ENCODE measurements around the gene GOLGA3.
"Not testable (repeated sequence)": the region's sequence is repeated elsewhere in the genome, so short reads cannot be mapped to it uniquely, and the experiment has no call there.

The GOLGA3 gene, protein sequence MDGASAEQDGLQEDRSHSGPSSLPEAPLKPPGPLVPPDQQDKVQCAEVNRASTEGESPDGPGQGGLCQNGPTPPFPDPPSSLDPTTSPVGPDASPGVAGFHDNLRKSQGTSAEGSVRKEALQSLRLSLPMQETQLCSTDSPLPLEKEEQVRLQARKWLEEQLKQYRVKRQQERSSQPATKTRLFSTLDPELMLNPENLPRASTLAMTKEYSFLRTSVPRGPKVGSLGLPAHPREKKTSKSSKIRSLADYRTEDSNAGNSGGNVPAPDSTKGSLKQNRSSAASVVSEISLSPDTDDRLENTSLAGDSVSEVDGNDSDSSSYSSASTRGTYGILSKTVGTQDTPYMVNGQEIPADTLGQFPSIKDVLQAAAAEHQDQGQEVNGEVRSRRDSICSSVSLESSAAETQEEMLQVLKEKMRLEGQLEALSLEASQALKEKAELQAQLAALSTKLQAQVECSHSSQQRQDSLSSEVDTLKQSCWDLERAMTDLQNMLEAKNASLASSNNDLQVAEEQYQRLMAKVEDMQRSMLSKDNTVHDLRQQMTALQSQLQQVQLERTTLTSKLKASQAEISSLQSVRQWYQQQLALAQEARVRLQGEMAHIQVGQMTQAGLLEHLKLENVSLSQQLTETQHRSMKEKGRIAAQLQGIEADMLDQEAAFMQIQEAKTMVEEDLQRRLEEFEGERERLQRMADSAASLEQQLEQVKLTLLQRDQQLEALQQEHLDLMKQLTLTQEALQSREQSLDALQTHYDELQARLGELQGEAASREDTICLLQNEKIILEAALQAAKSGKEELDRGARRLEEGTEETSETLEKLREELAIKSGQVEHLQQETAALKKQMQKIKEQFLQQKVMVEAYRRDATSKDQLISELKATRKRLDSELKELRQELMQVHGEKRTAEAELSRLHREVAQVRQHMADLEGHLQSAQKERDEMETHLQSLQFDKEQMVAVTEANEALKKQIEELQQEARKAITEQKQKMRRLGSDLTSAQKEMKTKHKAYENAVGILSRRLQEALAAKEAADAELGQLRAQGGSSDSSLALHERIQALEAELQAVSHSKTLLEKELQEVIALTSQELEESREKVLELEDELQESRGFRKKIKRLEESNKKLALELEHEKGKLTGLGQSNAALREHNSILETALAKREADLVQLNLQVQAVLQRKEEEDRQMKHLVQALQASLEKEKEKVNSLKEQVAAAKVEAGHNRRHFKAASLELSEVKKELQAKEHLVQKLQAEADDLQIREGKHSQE (N-terminal part only)

GRCh38 chr12:132828706-132829534 is at the start of gene GOLGA3:
Gene GOLGA3, minus strand, starts transcription at chr12:132828869. Its CDS starts 6,741 bp downstream, at chr12:132822128.
- peak; percentile 51 to 96 (median 88) for DNase-seq

DNA sequence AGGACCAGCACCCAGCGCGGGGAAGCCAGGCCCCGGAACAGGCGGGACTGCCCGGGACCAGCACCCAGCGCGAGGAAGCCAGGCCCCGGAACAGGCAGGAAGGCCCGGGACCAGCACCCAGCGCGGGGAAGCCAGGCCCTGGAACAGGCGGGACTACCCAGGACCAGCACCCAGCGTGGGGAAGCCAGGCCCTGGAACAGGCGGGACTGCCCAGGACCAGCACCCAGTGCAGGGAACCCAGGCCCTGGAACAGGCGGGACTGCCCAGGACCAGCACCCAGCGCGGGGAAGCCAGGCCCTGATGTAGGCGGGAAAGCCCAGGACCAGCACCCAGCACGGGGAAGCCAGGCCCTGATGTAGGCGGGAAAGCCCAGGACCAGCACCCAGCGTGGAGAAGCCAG is 46.0 kb upstream of the GOLGA3 start:
- DNase-seq: not testable (repeated sequence)

DNA sequence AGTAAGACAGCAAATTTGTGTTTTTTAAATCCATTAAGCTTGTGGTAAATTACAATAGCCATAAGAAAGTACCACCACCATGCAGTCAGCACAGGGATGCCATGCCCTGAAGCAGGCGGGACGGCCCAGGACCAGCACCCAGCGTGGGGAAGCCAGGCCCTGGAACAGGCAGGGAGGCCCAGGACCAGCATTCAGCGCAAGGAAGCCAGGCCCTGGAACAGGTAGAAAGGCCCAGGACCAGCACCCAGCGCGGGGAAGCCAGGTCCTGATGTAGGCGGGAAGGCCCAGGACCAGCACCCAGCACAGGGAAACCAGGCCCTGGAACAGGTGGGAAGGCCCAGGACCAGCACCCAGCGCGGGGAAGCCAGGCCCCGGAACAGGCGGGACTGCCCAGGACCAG is 45.5 kb upstream of the GOLGA3 start:
- no peak for DNase-seq

DNA sequence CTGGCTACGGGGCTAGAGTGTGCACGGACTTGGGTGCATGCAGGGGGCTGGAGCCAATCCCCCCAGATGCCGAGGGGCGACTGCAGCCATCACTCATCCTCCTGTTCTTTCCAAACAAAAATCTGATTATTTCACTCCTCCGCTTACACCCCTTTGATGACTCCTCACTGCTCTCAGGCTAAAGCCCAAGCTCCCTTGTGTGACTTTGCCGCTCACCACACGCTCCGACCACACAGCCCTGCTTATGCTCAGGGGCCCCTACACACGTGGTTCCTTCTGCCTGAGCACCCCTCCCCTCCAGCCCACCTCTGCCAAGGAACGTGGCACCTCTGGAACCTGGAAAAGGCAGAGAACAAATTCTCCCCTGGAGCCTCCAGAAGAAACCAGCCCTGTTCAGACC is 45.1 kb upstream of the GOLGA3 start:
- DNase-seq: no peak

GRCh38 chr12:132872975-132873421 is 44.3 kb upstream of the GOLGA3 start:
- no peak for DNase-seq

- no peak for DNase-seq
Observed at GRCh38 chr12:132872073-132872855, 43.6 kb upstream of the GOLGA3 start.

DNA sequence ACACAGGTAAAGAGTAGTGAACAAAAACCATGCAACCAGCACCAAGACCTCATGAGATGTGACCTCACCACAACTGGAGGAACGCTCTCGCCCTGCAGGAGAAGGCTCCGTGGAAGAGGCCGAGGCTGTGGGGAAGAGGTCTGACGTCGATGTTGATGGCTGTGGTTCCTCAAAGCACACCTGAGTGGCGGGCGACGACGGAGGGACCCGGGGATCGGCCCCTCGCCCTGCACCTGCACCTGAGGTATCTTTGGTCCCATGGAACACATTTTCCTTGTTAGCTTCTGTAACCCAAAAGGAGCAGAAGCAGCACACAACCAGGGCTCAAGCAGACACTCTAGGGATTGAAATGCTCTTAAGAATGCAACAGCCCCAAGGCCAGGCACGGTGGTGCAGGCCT is 40.9 kb upstream of the GOLGA3 start:
- no peak for DNase-seq

DNA sequence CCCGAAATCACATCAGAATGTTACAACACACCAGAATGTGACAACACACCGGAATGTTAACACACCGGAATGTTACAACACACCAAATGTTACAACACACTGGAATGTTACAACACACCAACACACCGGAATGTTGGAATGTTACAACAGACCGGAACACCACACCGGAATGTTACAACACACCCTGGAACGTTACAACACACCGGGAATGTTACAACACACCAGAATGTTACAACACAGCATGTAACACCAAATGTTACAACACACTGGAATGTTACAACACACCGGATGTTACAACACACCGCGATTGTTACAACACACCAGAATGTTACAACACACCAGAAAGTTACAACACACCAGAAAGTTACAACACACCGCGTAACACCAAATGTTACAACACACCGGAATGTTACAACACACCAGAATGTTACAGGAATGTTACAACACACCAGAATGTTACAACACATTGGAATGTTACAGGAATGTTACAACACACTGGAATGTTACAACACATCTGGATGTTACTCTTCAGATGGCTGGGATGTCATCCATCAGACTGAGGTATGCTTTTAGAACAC is 37.7 kb upstream of the GOLGA3 start:
- DNase-seq: no peak

DNA sequence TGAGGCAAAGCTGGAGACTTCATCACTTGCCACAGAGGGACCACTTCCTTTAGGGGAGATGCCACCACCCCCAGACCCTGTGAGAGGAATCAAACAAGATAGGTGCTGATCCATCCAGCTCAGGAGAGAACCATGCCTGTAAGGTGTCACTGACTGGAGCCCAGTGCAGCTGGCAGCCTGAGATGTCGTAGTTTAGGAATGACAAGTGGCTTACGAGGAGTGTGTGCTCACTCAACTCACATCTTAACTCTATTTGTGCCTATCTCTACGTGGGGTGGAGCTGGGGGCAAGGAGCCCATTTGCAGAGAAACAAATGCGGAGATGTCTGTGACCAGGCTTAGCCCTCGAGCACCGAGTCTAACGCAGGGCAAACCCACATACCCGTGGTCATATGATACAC is 32.9 kb upstream of the GOLGA3 start:
- DNase-seq: no peak

GRCh38 chr12:132858718-132859266 is 30.1 kb upstream of the GOLGA3 start:
- DNase-seq: no peak

DNA sequence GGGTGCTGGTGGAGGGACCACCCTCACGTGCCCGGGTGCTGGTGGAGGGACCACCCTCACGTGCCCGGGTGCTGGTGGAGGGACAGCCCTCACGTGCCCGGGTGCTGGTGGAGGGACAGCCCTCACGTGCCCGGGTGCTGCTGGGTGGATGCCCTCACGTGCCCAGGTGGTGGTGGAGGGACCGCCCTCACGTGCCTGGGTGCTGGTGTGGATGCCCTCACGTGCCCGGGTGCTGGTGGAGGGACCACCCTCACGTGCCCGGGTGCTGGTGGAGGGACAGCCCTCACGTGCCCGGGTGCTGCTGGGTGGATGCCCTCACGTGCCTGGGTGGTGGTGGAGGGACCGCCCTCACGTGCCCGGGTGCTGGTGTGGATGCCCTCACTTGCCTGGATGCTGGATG is 28.4 kb upstream of the GOLGA3 start:
- DNase-seq: not testable (repeated sequence)

GRCh38 chr12:132856581-132856980 is 27.9 kb upstream of the GOLGA3 start:
- DNase-seq: no peak

GRCh38 chr12:132855211-132855610 is 26.5 kb upstream of the GOLGA3 start:
- DNase-seq: not testable (repeated sequence)

DNA sequence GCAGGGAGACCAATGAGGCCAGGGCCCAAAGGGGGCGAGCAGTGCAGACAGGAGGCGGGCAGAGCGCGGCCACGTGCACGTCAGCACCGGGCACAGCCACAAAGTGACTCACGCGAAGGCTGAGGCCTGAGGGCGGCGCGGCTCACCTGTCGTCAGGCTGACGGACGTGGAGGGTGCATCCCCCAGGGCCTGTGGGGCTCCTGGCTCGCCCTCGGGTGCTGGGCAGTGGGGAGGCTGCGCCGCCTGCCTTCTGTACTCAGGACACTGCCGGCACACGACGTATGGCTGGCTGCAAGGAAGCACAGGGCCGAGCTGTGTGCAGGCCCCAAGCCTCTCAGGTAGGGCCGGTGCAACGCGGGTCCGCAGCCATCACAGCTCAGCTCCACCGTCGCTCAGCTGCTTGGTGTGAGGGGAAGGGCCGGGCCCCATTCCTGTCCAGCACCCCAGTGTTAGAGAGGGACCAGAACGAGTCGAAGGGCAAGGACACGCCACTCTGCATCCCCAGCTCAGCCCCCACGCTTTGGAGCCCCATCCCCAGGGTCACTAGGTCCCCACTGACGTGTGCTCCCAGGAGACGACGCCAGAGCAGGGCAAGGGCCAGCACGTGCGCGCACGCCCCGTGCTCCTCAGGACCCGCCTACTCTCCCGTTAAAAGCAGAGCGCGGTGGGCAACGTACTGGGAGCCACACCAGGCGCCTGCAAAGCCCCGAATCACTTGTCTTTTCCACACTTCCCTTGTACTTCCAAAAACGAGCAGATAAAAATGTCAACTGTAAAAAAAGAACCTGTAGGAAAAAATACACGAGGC is 24.8 kb upstream of the GOLGA3 start:
- DNase-seq: no peak

- no peak for DNase-seq
Observed at GRCh38 chr12:132852496-132852895, 23.8 kb upstream of the GOLGA3 start.

- DNase-seq: no peak
Observed at GRCh38 chr12:132851465-132851864, 22.8 kb upstream of the GOLGA3 start.

DNA sequence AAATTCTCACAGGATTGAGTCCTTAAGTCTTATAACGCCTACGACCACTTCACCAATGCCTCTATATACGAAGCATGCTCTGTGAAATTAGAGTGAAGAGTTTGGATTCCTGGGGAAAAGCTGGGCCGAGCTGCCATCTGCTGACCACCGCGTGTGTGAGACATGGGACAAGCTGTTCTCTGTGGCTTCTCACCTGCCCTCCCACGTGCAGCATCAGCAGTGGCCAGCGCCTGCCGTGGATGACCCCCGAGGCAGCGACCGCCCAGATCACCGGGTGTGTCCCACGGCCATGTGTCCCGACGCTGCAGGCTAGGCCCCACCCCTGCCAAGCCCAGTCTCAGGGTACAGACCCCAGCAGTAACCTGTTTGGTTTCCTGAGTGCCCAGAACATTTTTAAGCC is 21.6 kb upstream of the GOLGA3 start:
- peak in 1 of 14 donors; percentile 75 for DNase-seq

DNA sequence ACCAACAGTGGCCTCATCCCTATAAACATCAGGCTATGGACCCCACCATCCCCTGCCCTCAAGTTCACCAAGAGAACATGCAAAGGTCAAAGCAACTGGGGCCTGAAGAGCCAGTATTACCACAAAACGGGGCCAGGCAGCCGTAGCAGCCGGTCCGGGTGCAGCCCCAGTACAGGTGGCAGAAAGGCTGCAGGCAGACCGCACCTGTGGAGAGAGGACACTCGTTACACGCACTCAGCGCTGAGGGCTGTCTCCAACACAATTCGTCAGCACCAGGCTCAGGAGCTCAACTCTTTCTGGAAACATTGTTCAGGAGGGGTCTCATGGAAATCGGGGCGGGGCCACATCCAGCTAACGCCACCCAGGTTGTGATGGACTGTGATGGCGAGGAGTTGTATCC is 19.9 kb upstream of the GOLGA3 start:
- DNase-seq: peak in 1 of 14 donors; percentile 4

Measured in C1 segment of cervical spinal cord (tissue), 14 donors.